A549 (cell line): ENCODE results near the gene ID3. TPM values are rescaled to one million over a fixed set of nuclear protein-coding genes. Genes with fewer than 3 reads are reported as not detected.
A peak's percentile ranks its signal among the peaks of the same experiment; 100 is the strongest.

Experiments used
- ATAC-seq, 2 experiments: fragments of 200-7000 bp in 1 of 2; fragments of >200 bp in 1 of 2; cut with Nextera tagmentation in 1 of 2; cut with Tn5 transposase in 1 of 2; 3 replicates each; pipeline versions ENCODE4 v1.8.0 to v1.9.1; 2018 to 2020; ENCODE audit warnings: mild to moderate bottlenecking in 1 of 2, moderate library complexity in 1 of 2
- CTCF ChIA-PET: fragments of 300-600 bp; sonication (Branson Sonifier 250); formaldehyde crosslinking; extraction: SDS; loops from one replicate; lab custom pipeline; 2021; ENCODE audit warnings: antibody characterized with exemption, inconsistent platforms; lab: Yijun Ruan, JAX
- POLR2A ChIA-PET: fragments of 350-600 bp; formaldehyde crosslinking; extraction: SDS; loops from one replicate; lab custom pipeline; 2021; ENCODE audit warnings: antibody characterized with exemption, inconsistent platforms; lab: Yijun Ruan, JAX
- DNase-seq, 2 experiments: peaks; one replicate each; pipeline versions ENCODE4 v3.0.0 to v3.0.0-alpha.2; 2011 to 2016; ENCODE audit warnings: low read depth in 1 of 2, low spot score in 1 of 2
- FAIRE-seq: peaks from 2 replicates; lab custom pipeline; 2011; peaks lifted over from hg19 to GRCh38; lab: Jason Lieb, UNC
- H3K27ac ChIP-seq, 2 experiments: fragments of >200 bp; sonication (Bioruptor Twin); formaldehyde crosslinking; 3 replicates each; pipeline ENCODE4 v1.5.1; 2016 to 2017
- H3K4me1 ChIP-seq: fragments of >200 bp; sonication (Bioruptor Twin); formaldehyde crosslinking; 3 replicates; pipeline ENCODE4 v1.6.1; 2016
- H3K4me2 ChIP-seq: fragments of >200 bp; sonication (Bioruptor Twin); formaldehyde crosslinking; 3 replicates; pipeline ENCODE4 v1.6.1; 2016
- H3K4me3 ChIP-seq: fragments of >200 bp; sonication (Bioruptor Twin); formaldehyde crosslinking; 3 replicates; pipeline ENCODE4 v1.5.1; 2016
- H3K9me3 ChIP-seq: fragments of >200 bp; sonication (Bioruptor Twin); formaldehyde crosslinking; 3 replicates; pipeline ENCODE4 v1.6.1; 2016
- CBX2 ChIP-seq: fragments of 200-600 bp; sonication (generic); IDR thresholded peaks from 2 replicates; pipeline ENCODE4 v1.6.1; 2016; ENCODE audit warnings: low read depth, mild to moderate bottlenecking, borderline replicate concordance
- CBX8 ChIP-seq: fragments of 200-600 bp; sonication (generic); IDR thresholded peaks from 2 replicates; pipeline ENCODE4 v1.6.1; 2016
- EHF ChIP-seq: fragments of 250-450 bp; sonication (Bioruptor Pico); IDR thresholded peaks from 2 replicates; pipeline ENCODE4 v1.5.0; 2020; ENCODE audit warnings: mild to moderate bottlenecking
- EHMT2 ChIP-seq: fragments of 200-600 bp; sonication (generic); IDR thresholded peaks from 2 replicates; pipeline ENCODE4 v1.6.1; 2016; ENCODE audit warnings: antibody characterized with exemption, low read depth, mild to moderate bottlenecking, moderate library complexity
- ELK1 ChIP-seq: fragments of 150-350 bp; IDR thresholded peaks from 2 replicates; pipeline ENCODE4 v1.6.1; 2014; ENCODE audit warnings: low read depth, mild to moderate bottlenecking, low read length
- GATA3 ChIP-seq: IDR thresholded peaks from 2 replicates; pipeline ENCODE4 v1.6.1; 2012; ENCODE audit warnings: borderline replicate concordance
- HEYL ChIP-seq: fragments of 250-450 bp; sonication (Bioruptor Pico); IDR thresholded peaks from 2 replicates; pipeline ENCODE4 v1.8.0; 2021; ENCODE audit warnings: mild to moderate bottlenecking, moderate library complexity
- HOXA7 ChIP-seq: fragments of 250-450 bp; sonication (Bioruptor Pico); IDR thresholded peaks from 2 replicates; pipeline ENCODE4 v1.5.0; 2020; ENCODE audit warnings: mild to moderate bottlenecking, moderate library complexity
- JUN ChIP-seq, 2 experiments: fragments of >200 bp; sonication (Bioruptor Twin); formaldehyde crosslinking; IDR thresholded peaks; 2 replicates in 1 of 2; 3 replicates in 1 of 2; pipeline ENCODE4 v1.6.1; 2016 to 2017
- MAX ChIP-seq: IDR thresholded peaks from 2 replicates; pipeline ENCODE4 v1.6.1; 2012
- MAZ ChIP-seq: fragments of 150-350 bp; IDR thresholded peaks from 2 replicates; pipeline ENCODE4 v1.6.1; 2014; ENCODE audit warnings: antibody characterized with exemption, low read depth, low read length, borderline replicate concordance
- NFE2L2 ChIP-seq: fragments of 150-350 bp; conservative IDR thresholded peaks from 2 replicates; pipeline ENCODE4 v1.6.1; 2014; ENCODE audit warnings: low read length
- NPAS2 ChIP-seq: fragments of 250-450 bp; sonication (Bioruptor Pico); IDR thresholded peaks from 2 replicates; pipeline ENCODE4 v1.8.0; 2022; ENCODE audit warnings: mild to moderate bottlenecking, moderate library complexity, borderline replicate concordance
- RAD21 ChIP-seq, 2 experiments: fragments of >200 bp in 1 of 2; sonication (Bioruptor Twin) in 1 of 2; formaldehyde crosslinking in 1 of 2; IDR thresholded peaks in 1 of 2; conservative IDR thresholded peaks in 1 of 2; 2 replicates in 1 of 2; 3 replicates in 1 of 2; pipeline ENCODE4 v1.6.1; 2012 to 2018; ENCODE audit warnings: inconsistent platforms in 1 of 2
- TP53 ChIP-seq: fragments of 250-450 bp; sonication (Bioruptor Pico); IDR thresholded peaks from 2 replicates; pipeline ENCODE4 v1.5.0; 2021; ENCODE audit warnings: mild to moderate bottlenecking, moderate library complexity
- ZFP36 ChIP-seq: fragments of 450-650 bp; IDR thresholded peaks from 2 replicates; pipeline ENCODE4 v1.6.1; 2014; ENCODE audit warnings: borderline replicate concordance; ENCODE audit not compliant: partially characterized antibody
- WGBS: methylation state at CpG from one replicate; pipeline ENCODE4 v1.1.6; 2017; ENCODE audit errors: missing lambda C conversion rate; 5-methylcytosine and 5-hydroxymethylcytosine counted together
- polyA plus RNA-seq, 4 experiments: library from polyadenylated mRNA; depleted of rRNA in 3 of 4; stranded (reverse); fragments of >200 nt; fragmentation: RNase III in 1 of 4; extraction: RNeasy Plus Mini Kit Qiagen cat#74134 plus additional on column Dnase treatment in 1 of 4; gene quantifications; 2 replicates in 3 of 4; 3 replicates in 1 of 4; pipeline ENCODE4 v1.2.3, GENCODE V29; 2011 to 2017
- TF ChIP-seq, protein P1 (sequence below): IDR thresholded peaks from 2 replicates; pipeline ENCODE4 v1.6.1; 2012; ENCODE audit warnings: low read depth, borderline replicate concordance
- TF ChIP-seq, protein P2 (sequence below): fragments of 250-450 bp; sonication (Bioruptor Pico); IDR thresholded peaks from 2 replicates; pipeline ENCODE4 v1.5.0; 2020; ENCODE audit warnings: low read depth, mild to moderate bottlenecking, moderate library complexity

The ID3 gene
- polyA plus RNA-seq, 2 of the 4 experiments (the other 2 are of a cell fraction), result 171 to 336 TPM

DNA sequence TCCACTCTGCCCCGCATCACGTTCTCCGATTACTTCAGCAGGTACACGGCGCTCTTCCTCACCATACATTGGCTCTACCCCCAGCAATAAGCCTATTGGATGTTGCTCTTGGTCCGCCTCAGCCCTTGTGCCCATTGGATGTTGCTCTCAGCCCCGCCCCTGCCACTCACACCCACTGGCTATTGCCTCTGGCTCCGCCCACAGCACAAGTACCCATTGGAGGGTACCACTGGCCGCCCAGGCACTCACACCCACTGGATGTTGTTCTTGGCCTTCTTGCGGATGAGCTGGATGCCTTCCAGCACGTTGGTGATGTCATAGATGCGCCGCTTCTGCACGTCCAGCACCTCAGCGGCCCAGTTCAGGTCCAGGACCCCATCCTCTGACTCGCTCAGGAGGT, 37.7 kb downstream of the ID3 start (continued):
- TF ChIP-seq, protein P1, sequence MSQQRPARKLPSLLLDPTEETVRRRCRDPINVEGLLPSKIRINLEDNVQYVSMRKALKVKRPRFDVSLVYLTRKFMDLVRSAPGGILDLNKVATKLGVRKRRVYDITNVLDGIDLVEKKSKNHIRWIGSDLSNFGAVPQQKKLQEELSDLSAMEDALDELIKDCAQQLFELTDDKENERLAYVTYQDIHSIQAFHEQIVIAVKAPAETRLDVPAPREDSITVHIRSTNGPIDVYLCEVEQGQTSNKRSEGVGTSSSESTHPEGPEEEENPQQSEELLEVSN, result no peak
- TF ChIP-seq MAZ, result no peak

DNA sequence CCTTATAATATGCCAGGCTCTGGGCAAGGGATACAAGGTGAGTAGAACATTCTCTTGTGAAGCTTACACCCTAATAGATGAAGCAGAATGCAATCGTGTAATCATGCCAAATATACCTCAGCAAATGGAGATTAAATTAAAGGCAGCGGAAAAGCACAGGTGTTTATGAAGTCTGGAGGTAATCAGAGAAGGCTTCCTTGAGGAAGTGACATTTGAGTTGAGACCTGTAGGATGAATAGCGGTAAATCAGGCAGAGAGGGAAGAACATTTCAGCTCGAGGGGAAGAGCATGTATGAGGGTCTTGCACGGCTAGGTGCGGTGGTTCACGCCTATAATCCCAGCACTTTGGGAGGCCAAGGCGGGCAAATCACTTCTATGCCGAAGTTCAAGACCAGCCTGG, 41.7 kb downstream of the ID3 start:
- FAIRE-seq (no peak), ATAC-seq (no peak), DNase-seq (no peak)
- WGBS, result 90% methylated on average over 9 of the region's 9 CpGs
- TF ChIP-seq ZFP36 (peak; percentile 32), GATA3 (no peak)
- Histone ChIP-seq H3K27ac (no peak overlapping the region), H3K4me1 (no peaks in the 10 kb centered on the region), H3K4me2 (no peak overlapping the region), H3K9me3 (no peaks in the 10 kb centered on the region), H3K4me3 (no peak overlapping the region)
- ChIA-PET CTCF (interaction anchor here (0.6 kb wide), 1 partner anchor 9 kb away, joined by 3 read pairs; no protein-coding TSS in a partner anchor), POLR2A (no interaction called here)

DNA sequence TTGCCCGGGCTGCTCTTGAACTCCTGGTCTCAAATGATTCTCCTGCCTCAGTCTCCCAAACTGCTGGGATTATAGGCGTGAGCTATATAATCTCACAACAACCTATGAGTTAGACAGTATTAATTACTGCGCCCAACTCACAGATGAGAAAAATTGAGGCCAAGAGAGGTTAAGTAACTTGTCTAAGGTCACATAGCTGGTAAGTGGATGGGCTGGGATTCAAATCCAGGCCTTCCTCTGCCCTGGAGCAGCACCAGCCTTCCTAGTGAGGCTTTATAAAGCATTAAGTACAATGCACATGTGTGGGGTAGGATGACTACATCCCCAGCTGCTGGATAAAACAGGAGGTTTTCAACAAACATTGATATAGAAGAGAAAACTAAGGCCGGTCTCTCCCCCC, 43.4 kb downstream of the ID3 start:
- CTCF ChIA-PET, result interaction anchor here (0.6 to 1.9 kb wide), 5 partner anchors 8 to 1168 kb away, joined by 3 to 8 read pairs (median 6); no protein-coding TSS in a partner anchor
- no peak overlapping the region for H3K4me2 ChIP-seq
- 88% methylated on average over 4 of the region's 4 CpGs for WGBS
- no peak overlapping the region for H3K4me3 ChIP-seq
- H3K9me3 ChIP-seq, result no peaks in the 10 kb centered on the region
- no peak overlapping the region for H3K27ac ChIP-seq
- no peak for ATAC-seq
- DNase-seq, result no peak
- no peaks in the 10 kb centered on the region for H3K4me1 ChIP-seq
- POLR2A ChIA-PET, result no interaction called here
- FAIRE-seq, result no peak
- no peak for TF ChIP-seq EHMT2
- TF ChIP-seq CBX8, result no peak
- TF ChIP-seq, protein P1, result no peak
- no peak for TF ChIP-seq MAX
- TF ChIP-seq RAD21 (conservative IDR thresholded peaks at IDR 0.05 in 1 of 2, IDR thresholded peaks at IDR 0.05 in 1 of 2), result no peak
- no peak for TF ChIP-seq HOXA7 (CRISPR knock-in tag)
- TF ChIP-seq, protein P2, sequence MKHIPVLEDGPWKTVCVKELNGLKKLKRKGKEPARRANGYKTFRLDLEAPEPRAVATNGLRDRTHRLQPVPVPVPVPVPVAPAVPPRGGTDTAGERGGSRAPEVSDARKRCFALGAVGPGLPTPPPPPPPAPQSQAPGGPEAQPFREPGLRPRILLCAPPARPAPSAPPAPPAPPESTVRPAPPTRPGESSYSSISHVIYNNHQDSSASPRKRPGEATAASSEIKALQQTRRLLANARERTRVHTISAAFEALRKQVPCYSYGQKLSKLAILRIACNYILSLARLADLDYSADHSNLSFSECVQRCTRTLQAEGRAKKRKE (CRISPR knock-in tag), result no peak
- no peak for TF ChIP-seq EHF (CRISPR knock-in tag)
- no peak for TF ChIP-seq CBX2
- TF ChIP-seq NFE2L2, result no peak
- TF ChIP-seq GATA3, result no peak
- TF ChIP-seq ELK1, result no peak
- TF ChIP-seq HEYL (CRISPR knock-in tag), result no peak

GRCh38 chr1:23514111-23514679, 45.1 kb downstream of the ID3 start:
- CTCF ChIA-PET, result interaction anchor here (0.6 to 1.9 kb wide), 5 partner anchors 11 to 110 kb away, joined by 3 to 8 read pairs (median 6); no protein-coding TSS in a partner anchor
- H3K4me1 ChIP-seq, result no peaks in the 10 kb centered on the region
- H3K27ac ChIP-seq, result no peak overlapping the region
- 95% methylated on average over 3 of the region's 3 CpGs for WGBS
- no peak for FAIRE-seq
- no peak for ATAC-seq
- H3K9me3 ChIP-seq, result no peaks in the 10 kb centered on the region
- TF ChIP-seq RAD21 (conservative IDR thresholded peaks at IDR 0.05 in 1 of 2, IDR thresholded peaks at IDR 0.05 in 1 of 2), result no peak
- TF ChIP-seq TP53 (CRISPR knock-in tag), result no peak
- peak; percentile 60 for TF ChIP-seq ZFP36
- TF ChIP-seq NPAS2 (CRISPR knock-in tag), result no peak
- no peak for TF ChIP-seq JUN (IDR thresholded peaks at IDR 0.05)
- no peak for TF ChIP-seq MAX
- no peak for DNase-seq
- H3K4me2 ChIP-seq, result no peak overlapping the region
- H3K4me3 ChIP-seq, result no peak overlapping the region
- POLR2A ChIA-PET, result no interaction called here
